Measurements from ENCODE around the gene TRIM69.

DNA sequence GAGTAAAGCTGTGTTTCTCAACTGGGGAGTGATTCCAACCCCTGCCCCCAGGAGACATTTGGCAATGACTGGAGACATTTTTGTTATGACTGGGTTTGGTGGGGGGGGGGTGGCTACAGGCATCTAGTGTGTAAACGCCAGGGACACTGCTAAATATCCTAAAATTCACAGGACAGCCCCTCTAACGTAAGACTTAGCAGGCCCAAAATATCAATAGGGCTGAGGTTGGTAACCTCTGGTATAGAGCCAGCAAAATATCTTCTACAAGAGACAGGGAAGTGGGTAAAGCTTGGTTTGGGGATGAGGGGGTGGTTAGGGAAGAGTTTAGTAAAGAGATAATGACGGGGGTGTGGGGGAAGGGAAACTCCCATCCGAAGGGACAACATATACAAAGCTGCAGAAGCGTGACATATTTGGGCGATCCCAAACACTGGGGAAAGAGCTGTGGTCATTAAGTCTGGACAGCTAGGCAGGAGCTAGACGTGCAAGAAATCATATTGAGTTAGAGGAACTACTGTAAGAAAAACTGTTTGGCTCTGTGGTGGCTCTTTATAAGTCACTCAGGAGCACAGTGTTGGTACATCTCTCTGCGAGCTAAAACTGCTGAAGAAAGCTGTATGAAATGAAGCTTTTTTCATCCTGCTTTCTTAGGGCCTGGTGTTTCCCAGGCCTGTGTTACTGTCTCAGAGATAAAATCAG lies 697 bp upstream of the TRIM69 start:
- TF ChIP-seq CTCF (IDR thresholded peaks at IDR 0.05) (peak; percentile 12), EZH2 (IDR thresholded peaks at IDR 0.05; ENCODE audit: borderline replicate concordance, insufficient read depth, low read depth, low read length, poor library complexity, severe bottlenecking) (no peak)
